ENCODE data around the gene ASB9.

DNA sequence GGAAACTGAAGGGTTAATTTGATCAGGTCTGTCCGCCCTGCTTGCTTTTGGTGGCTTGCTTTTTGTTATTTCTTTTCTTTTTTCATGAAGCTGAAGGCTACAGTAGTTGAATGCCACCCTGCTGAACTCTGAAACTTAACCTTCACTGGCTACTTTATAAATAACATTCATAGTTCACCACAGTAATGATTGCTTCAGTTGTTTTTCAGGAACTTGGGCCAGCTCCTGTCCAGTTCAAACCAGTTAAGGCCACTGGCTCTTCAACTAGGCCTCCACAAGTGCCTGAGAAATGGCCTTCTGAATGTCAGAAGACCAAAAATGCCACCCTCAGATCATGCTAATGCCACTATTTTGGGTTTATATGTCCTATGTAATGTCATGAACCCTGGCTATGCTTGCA lies 7.7 kb upstream of the ASB9 start:
- TF ChIP-seq, protein P1, sequence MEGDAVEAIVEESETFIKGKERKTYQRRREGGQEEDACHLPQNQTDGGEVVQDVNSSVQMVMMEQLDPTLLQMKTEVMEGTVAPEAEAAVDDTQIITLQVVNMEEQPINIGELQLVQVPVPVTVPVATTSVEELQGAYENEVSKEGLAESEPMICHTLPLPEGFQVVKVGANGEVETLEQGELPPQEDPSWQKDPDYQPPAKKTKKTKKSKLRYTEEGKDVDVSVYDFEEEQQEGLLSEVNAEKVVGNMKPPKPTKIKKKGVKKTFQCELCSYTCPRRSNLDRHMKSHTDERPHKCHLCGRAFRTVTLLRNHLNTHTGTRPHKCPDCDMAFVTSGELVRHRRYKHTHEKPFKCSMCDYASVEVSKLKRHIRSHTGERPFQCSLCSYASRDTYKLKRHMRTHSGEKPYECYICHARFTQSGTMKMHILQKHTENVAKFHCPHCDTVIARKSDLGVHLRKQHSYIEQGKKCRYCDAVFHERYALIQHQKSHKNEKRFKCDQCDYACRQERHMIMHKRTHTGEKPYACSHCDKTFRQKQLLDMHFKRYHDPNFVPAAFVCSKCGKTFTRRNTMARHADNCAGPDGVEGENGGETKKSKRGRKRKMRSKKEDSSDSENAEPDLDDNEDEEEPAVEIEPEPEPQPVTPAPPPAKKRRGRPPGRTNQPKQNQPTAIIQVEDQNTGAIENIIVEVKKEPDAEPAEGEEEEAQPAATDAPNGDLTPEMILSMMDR (IDR thresholded peaks at IDR 0.05): no peak
- no peak for TF ChIP-seq MAZ (IDR thresholded peaks at IDR 0.05; ENCODE audit: borderline replicate concordance, low read depth, low read length)
- no peak for TF ChIP-seq SMC3 (IDR thresholded peaks at IDR 0.05)
- no peak for TF ChIP-seq POLR2A (IDR thresholded peaks at IDR 0.05; ENCODE audit: low read length)
- TF ChIP-seq EHMT2 (IDR thresholded peaks at IDR 0.05; ENCODE audit: low read depth): no peak
